Lung (tissue), 12 donors: ENCODE measurements around the gene SEMA4B. TPM values are rescaled to one million over a fixed set of nuclear protein-coding genes. Genes with fewer than 3 reads are reported as not detected.

ENCODE experiments used
- ATAC-seq: fragments of 200-7000 bp; cut with Tn5 transposase; one replicate; pipeline ENCODE4 v1.9.1; 2020; ENCODE audit warnings: moderate number of reproducible peaks; ENCODE audit not compliant: insufficient read depth, low FRiP score
- DNase-seq, 3 donors: peaks; one replicate each; pipeline ENCODE4 v3.0.0-alpha.2; 2013 to 2017
- H3K27ac ChIP-seq, 2 donors: one replicate each; pipeline ENCODE4 v1.5.1; 2013; ENCODE audit warnings: mild to moderate bottlenecking in 2 of 2, moderate library complexity in 2 of 2, control low read depth in 1 of 2, inconsistent platforms in 1 of 2, low read depth in 1 of 2, low read length in 1 of 2
- H3K27me3 ChIP-seq, 3 donors: one replicate each; pipeline ENCODE4 v1.5.1; 2013; ENCODE audit warnings: low read length in 2 of 3; ENCODE audit not compliant: control insufficient read depth in 3 of 3, insufficient read depth in 3 of 3
- H3K36me3 ChIP-seq, 4 donors: one replicate each; pipeline ENCODE4 v1.5.1; 2013; ENCODE audit warnings: low read length in 4 of 4, mild to moderate bottlenecking in 1 of 4, moderate library complexity in 1 of 4; ENCODE audit not compliant: control insufficient read depth in 4 of 4, insufficient read depth in 4 of 4
- H3K4me1 ChIP-seq, 5 donors: one replicate each; pipeline ENCODE4 v1.5.1; 2013; ENCODE audit warnings: low read length in 5 of 5, mild to moderate bottlenecking in 2 of 5, moderate library complexity in 1 of 5; ENCODE audit not compliant: control insufficient read depth in 5 of 5, insufficient read depth in 5 of 5
- H3K4me3 ChIP-seq: one replicate; pipeline ENCODE4 v1.5.1; 2013; ENCODE audit warnings: mild to moderate bottlenecking, control low read depth, moderate library complexity
- H3K9ac ChIP-seq, 2 donors: one replicate each; pipeline ENCODE4 v1.5.1; 2013; ENCODE audit warnings: low read length in 2 of 2, control low read depth in 1 of 2; ENCODE audit not compliant: insufficient read depth in 1 of 2
- H3K9me3 ChIP-seq, 4 donors: one replicate each; pipeline ENCODE4 v1.5.1; 2013; ENCODE audit warnings: low read length in 3 of 4, mild to moderate bottlenecking in 1 of 4, moderate library complexity in 1 of 4; ENCODE audit not compliant: control insufficient read depth in 4 of 4, insufficient read depth in 3 of 4
- CTCF ChIP-seq: IDR thresholded peaks from 2 replicates; pipeline ENCODE4 v1.5.1; 2012; ENCODE audit warnings: mild to moderate bottlenecking; ENCODE audit errors: control extremely low read depth, extremely low read depth
- WGBS, 2 donors: extraction: QIAGEN DNeasy Blood & Tissue Kit; methylation state at CpG; one replicate each; pipeline ENCODE4 v1.1.7; 2013; 5-methylcytosine and 5-hydroxymethylcytosine counted together
- polyA plus RNA-seq, 2 donors: library from polyadenylated mRNA; stranded (reverse); fragments of 200-250 nt; gene quantifications; one replicate each; pipeline ENCODE4 v1.2.1, GENCODE V29; 2013
- total RNA-seq, 2 donors: library from RNA; depleted of rRNA in 1 of 2; stranded (reverse); fragments of >200 nt in 1 of 2; gene quantifications; one replicate each; pipeline ENCODE4 v1.2.1, GENCODE V29; 2014 to 2021
- donor health status: control.
- donor health status: control.
- donor health status: Bipolar disorder and iron deficiency.
- donor health status: healthy.
- donor health status: DM: yes; HTN: yes; CAD: no.

The SEMA4B gene
- total and polyA plus RNA-seq, 4 donors, result 24.0 to 87.5 (median 69.8) TPM

- H3K4me3 ChIP-seq, result no peak overlapping the region
- peaks cover 0 to 8% (median 2%) of the 10 kb centered on the region in 4 donors for H3K36me3 ChIP-seq
- no peaks in the 10 kb centered on the region for H3K9me3 ChIP-seq
- no peak for TF ChIP-seq CTCF
- no peak for ATAC-seq
- peaks cover 0 to 12% (median 9%) of the 10 kb centered on the region in 5 donors for H3K4me1 ChIP-seq
- no peaks in the 10 kb centered on the region for H3K27me3 ChIP-seq
- no peak for DNase-seq
- H3K9ac ChIP-seq, result no peak overlapping the region
- no peak overlapping the region for H3K27ac ChIP-seq
- WGBS, 2 donors, result 92 to 94% methylated on average over 6 of the region's 6 CpGs
Observed at GRCh38 chr15:90208356-90208755, 7.2 kb downstream of the SEMA4B start.

- no peak for TF ChIP-seq CTCF
- Histone ChIP-seq H3K4me3 (no peak overlapping the region), H3K9ac (no peak overlapping the region), H3K27ac (no peak overlapping the region), H3K27me3 (no peaks in the 10 kb centered on the region), H3K36me3 (peaks cover 0 to 8% (median 2%) of the 10 kb centered on the region in 4 donors), H3K9me3 (no peaks in the 10 kb centered on the region), H3K4me1 (peaks cover 0 to 11% (median 2%) of the 10 kb centered on the region in 5 donors)
- 64 to 71% methylated on average over 9 of the region's 9 CpGs for WGBS, 2 donors
- DNase-seq (no peak), ATAC-seq (no peak)
Observed at GRCh38 chr15:90209591-90209990, 8.5 kb downstream of the SEMA4B start.

- H3K4me1 ChIP-seq, result peaks cover 0 to 11% (median 2%) of the 10 kb centered on the region in 5 donors
- DNase-seq (no peak), ATAC-seq (no peak)
- no peaks in the 10 kb centered on the region for H3K9me3 ChIP-seq
- no peaks in the 10 kb centered on the region for H3K27me3 ChIP-seq
- H3K27ac ChIP-seq, result no peak overlapping the region
- H3K9ac ChIP-seq, result no peak overlapping the region
- WGBS, 2 donors, result 70 to 86% methylated on average over 8 of the region's 8 CpGs
- H3K36me3 ChIP-seq, result peaks cover 0 to 6% (median 2%) of the 10 kb centered on the region in 4 donors
- H3K4me3 ChIP-seq, result no peak overlapping the region
- TF ChIP-seq CTCF, result no peak
Observed at GRCh38 chr15:90210593-90210992, 9.5 kb downstream of the SEMA4B start.

- H3K27me3 ChIP-seq, result no peaks in the 10 kb centered on the region
- H3K36me3 ChIP-seq, result peaks cover 0 to 4% (median 2%) of the 10 kb centered on the region in 4 donors
- H3K9me3 ChIP-seq, result no peaks in the 10 kb centered on the region
- no peak for DNase-seq
- TF ChIP-seq CTCF, result no peak
- no peak overlapping the region for H3K4me3 ChIP-seq
- no peak overlapping the region for H3K9ac ChIP-seq
- WGBS, 2 donors, result 80 to 87% methylated on average over 9 of the region's 9 CpGs
- no peak overlapping the region for H3K27ac ChIP-seq
- no peak for ATAC-seq
- H3K4me1 ChIP-seq, result peaks cover 0 to 11% (median 2%) of the 10 kb centered on the region in 5 donors
Observed at GRCh38 chr15:90211009-90211408, 9.9 kb downstream of the SEMA4B start.
